Ovary (tissue), 10 donors: ENCODE results near the gene KIT. TPM values are rescaled to one million over a fixed set of nuclear protein-coding genes. Genes with fewer than 3 reads are reported as not detected.

Source experiments
- DNase-seq, 5 donors: peaks; one replicate each; pipeline ENCODE4 v3.0.0-alpha.2; 2019 to 2020
- H3K27ac ChIP-seq, 2 donors: fragments of 200-600 bp; one replicate each; pipeline versions ENCODE4 v1.5.1 to v1.8.0; 2019 to 2022
- H3K27me3 ChIP-seq: fragments of 200-600 bp; one replicate; pipeline ENCODE4 v1.8.0; 2022
- H3K36me3 ChIP-seq: fragments of 200-600 bp; sonication (generic); one replicate; pipeline ENCODE4 v1.5.1; 2019
- H3K4me1 ChIP-seq: one replicate; pipeline ENCODE4 v1.8.1; 2013; ENCODE audit warnings: mild to moderate bottlenecking, moderate library complexity; ENCODE audit not compliant: insufficient read depth
- H3K4me3 ChIP-seq: fragments of 200-600 bp; sonication (generic); one replicate; pipeline ENCODE4 v1.5.1; 2017
- H3K9me3 ChIP-seq, 2 donors: fragments of 200-600 bp in 1 of 2; sonication (generic) in 1 of 2; one replicate each; pipeline versions ENCODE4 v1.5.1 to v1.8.1; 2013 to 2019; ENCODE audit warnings: mild to moderate bottlenecking in 1 of 2, moderate library complexity in 1 of 2
- EP300 ChIP-seq: sonication (generic); formaldehyde crosslinking; IDR thresholded peaks from one replicate; pipeline ENCODE4 v1.6.1; 2017; ENCODE audit warnings: antibody characterized with exemption
- POLR2A ChIP-seq: fragments of 450-650 bp; IDR thresholded peaks from one replicate; pipeline ENCODE4 v1.6.1; 2017; ENCODE audit warnings: antibody characterized with exemption, mild to moderate bottlenecking, moderate library complexity
- WGBS, 3 donors: extraction: QIAGEN DNeasy Blood & Tissue Kit in 1 of 3; methylation state at CpG; one replicate each; pipeline versions ENCODE4 v1.1.5 to v1.1.7; 2013 to 2017; 5-methylcytosine and 5-hydroxymethylcytosine counted together
- intact Hi-C, 4 donors: fragments of 100-400 bp; cut with DNase I; formaldehyde crosslinking; loops; one replicate each; pipeline versions ENCODE4 v1.11.0 to v1.15.1; 2022 to 2023
- long read RNA-seq, 3 donors: library from polyadenylated mRNA in 2 of 3; unstranded in 2 of 3; transcript quantifications; one replicate each; pipeline ENCODE4 v2.0.0 and lab custom pipeline, GENCODE V29; 2021 to 2026
- polyA plus RNA-seq, 2 donors: library from polyadenylated mRNA; stranded (reverse); fragments of 200-250 nt in 1 of 2; fragments of 350-450 nt in 1 of 2; fragmentation: Illumina TruSeq in 1 of 2; extraction: RNeasy Lipid Tissue Mini Kit (QIAGEN cat#74804) in 1 of 2; gene quantifications; one replicate each; pipeline ENCODE4 v1.2.3, GENCODE V29; 2013 to 2014
- total RNA-seq, 7 donors: library from RNA; depleted of rRNA in 2 of 7; stranded (reverse); fragments of >200 nt in 2 of 7; fragmentation: NEBNext Ultra II Directional in 3 of 7; extraction: Animal tissue kit (Norgen Biotek cat#: 25700) in 3 of 7; gene quantifications; one replicate each; pipeline versions ENCODE4 v1.1.0 to v1.2.4, GENCODE V29; 2016 to 2023
- TF ChIP-seq, protein P1 (sequence below), 3 donors: fragments of 450-650 bp in 2 of 3; fragments of 200-600 bp in 1 of 3; IDR thresholded peaks; one replicate each; pipeline versions ENCODE4 v1.5.1 to v1.8.0; 2016 to 2022; ENCODE audit warnings: antibody characterized with exemption in 3 of 3, mild to moderate bottlenecking in 1 of 3
- donor health status: DM: no; HTN: no; CAD: no; lungs with moderate emphysema.
- donor health status: DM: no; HTN: no; CAD: no.
- donor health status: Bipolar disorder and iron deficiency.
- donor health status: DM: yes; HTN: yes; CAD: no.
- donor health status: DM: no; HTN: no; CAD: no.
- donor health status: DM: yes; HTN: yes; CAD: no.

The KIT gene
- total RNA-seq (10 to 100 TPM in 6 of 7 donors, 1 to 10 TPM in 1; 7.0 to 61.8 (median 22.0) TPM), polyA plus RNA-seq (10 to 100 TPM; 18.3 to 21.7 TPM)
- long read RNA-seq, donor 1, partial matches to known transcripts = 9 of 10 reads
- long read RNA-seq, donor 1, other reads (novel, unspliced or antisense) = 1 of 10 reads
- long read RNA-seq, donor 2, transcript KIT-204 (2 exons, 538 nt) = major isoform, 10 of 29 reads
- long read RNA-seq, donor 2, partial matches to known transcripts = 16 of 29 reads
- long read RNA-seq, donor 2, other reads (novel, unspliced or antisense) = 0 of 29 reads
- long read RNA-seq, donor 3, full-length matches to known transcripts = 5 of 17 reads
- long read RNA-seq, donor 3, partial matches to known transcripts = 5 of 17 reads
- long read RNA-seq, donor 3, other reads (novel, unspliced or antisense) = 7 of 17 reads

DNA sequence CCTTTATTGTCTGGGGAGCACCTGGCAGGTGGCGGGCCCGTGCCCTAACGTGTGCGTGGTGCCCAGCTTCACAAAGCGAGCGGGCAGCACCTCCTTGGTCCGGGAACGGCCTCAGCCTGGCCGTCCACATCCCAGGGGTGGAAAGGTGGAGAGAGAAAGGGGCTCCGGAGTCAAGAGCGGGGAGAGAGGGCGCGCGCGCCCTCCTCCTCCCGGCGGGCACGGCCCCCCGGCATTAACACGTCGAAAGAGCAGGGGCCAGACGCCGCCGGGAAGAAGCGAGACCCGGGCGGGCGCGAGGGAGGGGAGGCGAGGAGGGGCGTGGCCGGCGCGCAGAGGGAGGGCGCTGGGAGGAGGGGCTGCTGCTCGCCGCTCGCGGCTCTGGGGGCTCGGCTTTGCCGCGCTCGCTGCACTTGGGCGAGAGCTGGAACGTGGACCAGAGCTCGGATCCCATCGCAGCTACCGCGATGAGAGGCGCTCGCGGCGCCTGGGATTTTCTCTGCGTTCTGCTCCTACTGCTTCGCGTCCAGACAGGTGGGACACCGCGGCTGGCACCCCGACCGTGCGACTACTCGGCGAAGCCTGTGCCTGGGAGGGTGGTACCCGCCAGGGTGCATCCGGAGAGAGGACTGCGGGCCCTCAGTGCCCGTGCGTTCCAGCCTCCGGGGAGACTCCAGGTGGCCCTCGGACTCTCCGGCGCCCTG is at the start of gene KIT:
Gene KIT, plus strand, starts transcription at position 407 of the 701 bp plus-strand sequence. Its CDS starts 58 bp downstream, at position 465.
- H3K27ac ChIP-seq = peak within 1 kb of the TSS; percentile 44 to 84
- H3K27me3 ChIP-seq = no peaks in the 10 kb centered on the region
- peak; percentile 80 to 86 (median 83) for DNase-seq

DNA sequence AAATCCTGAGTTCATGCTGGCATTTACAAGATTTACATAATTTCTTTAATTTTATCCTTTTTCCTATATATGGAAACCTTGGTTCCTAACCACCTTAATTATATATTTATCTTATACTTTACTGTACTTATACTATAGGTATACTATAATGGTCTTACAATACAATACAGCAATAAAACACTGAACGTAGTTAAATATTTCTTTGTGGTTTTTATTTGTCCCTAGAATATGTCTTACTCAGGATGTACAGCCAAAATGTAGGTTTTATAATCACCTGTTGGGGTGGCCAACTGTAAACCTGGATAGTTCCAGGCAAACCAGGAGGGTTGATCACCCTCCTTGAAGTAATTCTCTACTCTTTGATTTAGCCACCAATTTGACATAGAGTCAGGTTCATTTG is 48.4 kb upstream of the KIT start:
- Histone ChIP-seq H3K4me1 (no peaks in the 10 kb centered on the region), H3K27ac (no peak overlapping the region), H3K9me3 (peaks cover 0 to 4% of the 10 kb centered on the region in 2 donors), H3K36me3 (no peaks in the 10 kb centered on the region), H3K27me3 (no peaks in the 10 kb centered on the region), H3K4me3 (no peak overlapping the region)
- WGBS, 3 donors = 87 to 94% (median 93%) methylated on average over 1 of the region's 1 CpG
- no peak for DNase-seq
- TF ChIP-seq POLR2A (no peak), EP300 (no peak)
- TF ChIP-seq, protein P1, sequence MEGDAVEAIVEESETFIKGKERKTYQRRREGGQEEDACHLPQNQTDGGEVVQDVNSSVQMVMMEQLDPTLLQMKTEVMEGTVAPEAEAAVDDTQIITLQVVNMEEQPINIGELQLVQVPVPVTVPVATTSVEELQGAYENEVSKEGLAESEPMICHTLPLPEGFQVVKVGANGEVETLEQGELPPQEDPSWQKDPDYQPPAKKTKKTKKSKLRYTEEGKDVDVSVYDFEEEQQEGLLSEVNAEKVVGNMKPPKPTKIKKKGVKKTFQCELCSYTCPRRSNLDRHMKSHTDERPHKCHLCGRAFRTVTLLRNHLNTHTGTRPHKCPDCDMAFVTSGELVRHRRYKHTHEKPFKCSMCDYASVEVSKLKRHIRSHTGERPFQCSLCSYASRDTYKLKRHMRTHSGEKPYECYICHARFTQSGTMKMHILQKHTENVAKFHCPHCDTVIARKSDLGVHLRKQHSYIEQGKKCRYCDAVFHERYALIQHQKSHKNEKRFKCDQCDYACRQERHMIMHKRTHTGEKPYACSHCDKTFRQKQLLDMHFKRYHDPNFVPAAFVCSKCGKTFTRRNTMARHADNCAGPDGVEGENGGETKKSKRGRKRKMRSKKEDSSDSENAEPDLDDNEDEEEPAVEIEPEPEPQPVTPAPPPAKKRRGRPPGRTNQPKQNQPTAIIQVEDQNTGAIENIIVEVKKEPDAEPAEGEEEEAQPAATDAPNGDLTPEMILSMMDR (IDR thresholded peaks at IDR 0.05) = no peak
- intact Hi-C loops = no loop called here

More for the DNA sequence above, at the start of gene KIT:
- Histone ChIP-seq H3K4me3 (peak within 1 kb of the TSS; percentile 68), H3K4me1 (peaks cover 4% of the 10 kb centered on the region), H3K36me3 (no peaks in the 10 kb centered on the region), H3K9me3 (no peaks in the 10 kb centered on the region)
- 1 to 3% (median 2%) methylated on average over 26 to 72 of the region's 72 CpGs for WGBS, 3 donors
- intact Hi-C loops = no loop called here
- TF ChIP-seq EP300 (no peak), POLR2A (peak; percentile 41)
- TF ChIP-seq, protein P1 (IDR thresholded peaks at IDR 0.05) = no peak

DNA sequence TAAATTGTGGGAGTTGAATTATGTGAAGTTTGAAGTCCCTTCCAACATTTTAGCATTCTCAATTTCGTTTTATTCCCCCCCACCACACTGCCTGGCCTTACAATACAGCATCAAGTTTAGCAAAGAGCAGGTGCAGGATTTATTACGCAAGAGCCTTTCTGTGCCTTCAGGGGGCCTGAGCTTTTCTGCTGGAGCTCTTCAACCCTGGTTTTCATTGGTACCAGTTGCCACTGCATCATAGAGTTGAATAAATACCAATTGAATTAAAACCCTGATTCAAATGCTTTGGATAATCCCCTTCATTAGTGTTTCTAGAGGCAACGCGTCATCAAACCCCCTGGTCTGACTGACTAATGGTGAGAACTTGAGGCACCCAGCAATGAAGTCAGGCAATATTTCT is 43.6 kb upstream of the KIT start:
- 82 to 86% (median 85%) methylated on average over 4 of the region's 4 CpGs for WGBS, 3 donors
- TF ChIP-seq POLR2A (no peak), EP300 (no peak)
- TF ChIP-seq, protein P1 (IDR thresholded peaks at IDR 0.05) = no peak
- intact Hi-C loops = no loop called here
- no peak for DNase-seq
- no peak overlapping the region for H3K27ac ChIP-seq
- no peaks in the 10 kb centered on the region for H3K36me3 ChIP-seq
- H3K9me3 ChIP-seq = no peaks in the 10 kb centered on the region
- no peak overlapping the region for H3K4me3 ChIP-seq
- H3K4me1 ChIP-seq = no peaks in the 10 kb centered on the region
- no peaks in the 10 kb centered on the region for H3K27me3 ChIP-seq

DNA sequence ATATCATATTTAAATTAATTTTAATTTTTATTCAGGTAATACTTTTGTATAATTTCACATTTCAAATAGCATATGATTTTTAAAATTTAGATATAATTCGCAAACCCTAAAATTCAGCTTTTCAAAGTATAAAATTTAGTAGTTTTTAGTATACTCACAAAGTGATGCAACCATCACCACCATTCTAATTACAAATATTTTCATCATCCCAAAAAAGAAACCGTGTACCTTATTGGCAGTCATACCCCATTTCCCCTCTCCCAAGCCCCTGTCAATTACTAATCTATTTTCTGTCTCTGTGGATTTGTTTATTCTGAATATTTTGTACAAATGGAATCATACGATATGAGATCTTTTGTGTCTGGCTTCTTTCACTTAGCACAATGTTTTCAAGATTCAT is 37.0 kb upstream of the KIT start:
- no peaks in the 10 kb centered on the region for H3K36me3 ChIP-seq
- H3K4me1 ChIP-seq = peaks cover 8% of the 10 kb centered on the region
- H3K27ac ChIP-seq = no peak overlapping the region
- 93 to 96% (median 96%) methylated on average over 3 of the region's 3 CpGs for WGBS, 3 donors
- H3K4me3 ChIP-seq = no peak overlapping the region
- H3K27me3 ChIP-seq = no peaks in the 10 kb centered on the region
- DNase-seq = no peak
- TF ChIP-seq POLR2A (no peak), EP300 (no peak)
- TF ChIP-seq, protein P1 (IDR thresholded peaks at IDR 0.05) = no peak
- no peaks in the 10 kb centered on the region for H3K9me3 ChIP-seq
- intact Hi-C loops = no loop called here
